HepG2 (cell line): ENCODE measurements around the gene ADSS1. TPM values are rescaled to one million over a fixed set of nuclear protein-coding genes. Genes with fewer than 3 reads are reported as not detected.

Experiments used
- AGO2 ChIP-seq: fragments of 200-400 bp; formaldehyde crosslinking; optimal IDR thresholded peaks from 2 replicates; pipeline ENCODE3; 2017; ENCODE audit warnings: mild to moderate bottlenecking, low read depth, low read length, moderate library complexity
- NFIB ChIP-seq: sonication (generic); formaldehyde crosslinking; IDR thresholded peaks from 2 replicates; pipeline ENCODE4 v1.9.0; 2021; ENCODE audit warnings: missing genetic modification reagents, mild to moderate bottlenecking, borderline replicate concordance
- NFYC ChIP-seq: IDR thresholded peaks from 2 replicates; pipeline ENCODE4 v1.6.1; 2016; ENCODE audit warnings: missing genetic modification reagents, missing compliant biosample characterization
- RBFOX2 ChIP-seq: fragments of 200-400 bp; formaldehyde crosslinking; IDR thresholded peaks from 2 replicates; pipeline ENCODE4 v1.6.1; 2017; ENCODE audit warnings: low read depth, mild to moderate bottlenecking, low read length
- ZNF570 ChIP-seq: sonication (generic); formaldehyde crosslinking; IDR thresholded peaks from 2 replicates; pipeline ENCODE4 v1.4.0; 2020; ENCODE audit warnings: mild to moderate bottlenecking, missing genetic modification reagents, borderline replicate concordance
- polyA plus RNA-seq, 8 experiments: library from polyadenylated mRNA; depleted of rRNA in 3 of 8; stranded (reverse) in 7 of 8; unstranded in 1 of 8; fragments of >200 nt; fragmentation: Illumina TruSeq in 4 of 8; extraction: Trizol in 4 of 8; gene quantifications; 2 replicates each; pipeline versions ENCODE4 v1.2.1 to v1.2.3, GENCODE V29; 2011 to 2016; ENCODE audit warnings: low read depth in 4 of 8, missing spikeins in 1 of 8, mixed read lengths in 1 of 8; ENCODE audit not compliant: insufficient read depth in 1 of 8
- total RNA-seq, 5 experiments: library from RNA; depleted of rRNA; stranded (reverse); fragments of >200 nt; fragmentation: Illumina TruSeq; extraction: Trizol; gene quantifications; 2 replicates each; pipeline ENCODE4 v1.2.3, GENCODE V29; 2016; ENCODE audit warnings: low read depth in 1 of 5
- TF ChIP-seq, protein P1 (sequence below): sonication (generic); formaldehyde crosslinking; IDR thresholded peaks from 2 replicates; pipeline ENCODE4 v1.5.1; 2020; ENCODE audit warnings: mild to moderate bottlenecking, missing genetic modification reagents, moderate library complexity
- TF ChIP-seq, protein P2 (sequence below): sonication (generic); formaldehyde crosslinking; IDR thresholded peaks from 2 replicates; pipeline ENCODE4 v1.4.0; 2020; ENCODE audit warnings: missing genetic modification reagents, borderline replicate concordance

ADSS1 gene
- total and polyA plus RNA-seq, 2 of the 13 experiments (the other 11 are each of a cell fraction or from before 2014, with no cell fraction given) = 1.0 to 36.7 TPM

DNA sequence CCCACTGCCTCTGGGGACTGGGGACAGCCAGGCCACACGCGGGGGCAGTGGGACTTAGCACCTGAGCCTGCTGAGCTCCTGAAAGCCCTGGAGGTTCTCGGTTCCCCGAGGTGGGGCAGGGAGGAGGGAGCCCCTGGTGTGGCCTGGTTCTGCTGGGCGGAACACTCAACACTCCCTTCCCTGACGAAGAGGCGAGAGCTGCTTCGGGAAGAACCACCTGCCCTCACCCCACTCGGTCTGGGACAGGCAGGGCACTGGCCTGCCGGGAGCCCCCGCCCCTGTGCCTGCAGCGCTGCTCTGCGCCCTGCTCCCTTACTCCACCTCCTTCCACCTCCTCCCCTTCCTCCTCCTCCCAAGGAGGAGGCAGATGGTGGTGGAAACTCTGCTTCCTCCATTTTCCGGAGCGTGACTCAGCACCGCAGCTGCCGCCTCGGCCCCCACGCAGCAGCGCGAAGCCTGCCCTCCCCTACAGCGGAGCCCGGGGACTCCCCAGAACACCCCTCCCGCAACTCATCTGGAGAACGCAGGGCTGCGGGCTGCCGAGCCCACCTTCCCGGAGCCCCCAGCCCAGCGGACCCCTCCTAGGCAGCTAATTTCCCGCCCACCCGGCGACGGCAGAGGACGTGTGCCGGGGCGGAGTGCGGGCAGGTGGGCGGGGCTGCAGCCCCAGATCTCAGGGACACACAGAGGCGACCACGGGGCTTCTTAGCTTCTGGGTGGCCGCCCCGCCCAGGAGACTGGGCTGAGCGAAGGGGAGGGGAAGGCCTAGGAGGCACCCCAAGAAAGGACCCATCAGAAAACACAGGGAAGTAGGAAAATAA lies 46.3 kb upstream of the ADSS1 start (continued):
- TF ChIP-seq, protein P1, sequence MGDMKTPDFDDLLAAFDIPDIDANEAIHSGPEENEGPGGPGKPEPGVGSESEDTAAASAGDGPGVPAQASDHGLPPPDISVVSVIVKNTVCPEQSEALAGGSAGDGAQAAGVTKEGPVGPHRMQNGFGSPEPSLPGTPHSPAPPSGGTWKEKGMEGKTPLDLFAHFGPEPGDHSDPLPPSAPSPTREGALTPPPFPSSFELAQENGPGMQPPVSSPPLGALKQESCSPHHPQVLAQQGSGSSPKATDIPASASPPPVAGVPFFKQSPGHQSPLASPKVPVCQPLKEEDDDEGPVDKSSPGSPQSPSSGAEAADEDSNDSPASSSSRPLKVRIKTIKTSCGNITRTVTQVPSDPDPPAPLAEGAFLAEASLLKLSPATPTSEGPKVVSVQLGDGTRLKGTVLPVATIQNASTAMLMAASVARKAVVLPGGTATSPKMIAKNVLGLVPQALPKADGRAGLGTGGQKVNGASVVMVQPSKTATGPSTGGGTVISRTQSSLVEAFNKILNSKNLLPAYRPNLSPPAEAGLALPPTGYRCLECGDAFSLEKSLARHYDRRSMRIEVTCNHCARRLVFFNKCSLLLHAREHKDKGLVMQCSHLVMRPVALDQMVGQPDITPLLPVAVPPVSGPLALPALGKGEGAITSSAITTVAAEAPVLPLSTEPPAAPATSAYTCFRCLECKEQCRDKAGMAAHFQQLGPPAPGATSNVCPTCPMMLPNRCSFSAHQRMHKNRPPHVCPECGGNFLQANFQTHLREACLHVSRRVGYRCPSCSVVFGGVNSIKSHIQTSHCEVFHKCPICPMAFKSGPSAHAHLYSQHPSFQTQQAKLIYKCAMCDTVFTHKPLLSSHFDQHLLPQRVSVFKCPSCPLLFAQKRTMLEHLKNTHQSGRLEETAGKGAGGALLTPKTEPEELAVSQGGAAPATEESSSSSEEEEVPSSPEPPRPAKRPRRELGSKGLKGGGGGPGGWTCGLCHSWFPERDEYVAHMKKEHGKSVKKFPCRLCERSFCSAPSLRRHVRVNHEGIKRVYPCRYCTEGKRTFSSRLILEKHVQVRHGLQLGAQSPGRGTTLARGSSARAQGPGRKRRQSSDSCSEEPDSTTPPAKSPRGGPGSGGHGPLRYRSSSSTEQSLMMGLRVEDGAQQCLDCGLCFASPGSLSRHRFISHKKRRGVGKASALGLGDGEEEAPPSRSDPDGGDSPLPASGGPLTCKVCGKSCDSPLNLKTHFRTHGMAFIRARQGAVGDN (CRISPR knock-in tag) = peak; percentile 14
- TF ChIP-seq ZNF570 (CRISPR knock-in tag) (no peak), RBFOX2 (peak; percentile 65; the same call in 1 of the 2 replicates), NFIB (CRISPR knock-in tag) (no peak), NFYC (CRISPR knock-in tag) (no peak), AGO2 (peak; percentile 50)
- TF ChIP-seq, protein P2, sequence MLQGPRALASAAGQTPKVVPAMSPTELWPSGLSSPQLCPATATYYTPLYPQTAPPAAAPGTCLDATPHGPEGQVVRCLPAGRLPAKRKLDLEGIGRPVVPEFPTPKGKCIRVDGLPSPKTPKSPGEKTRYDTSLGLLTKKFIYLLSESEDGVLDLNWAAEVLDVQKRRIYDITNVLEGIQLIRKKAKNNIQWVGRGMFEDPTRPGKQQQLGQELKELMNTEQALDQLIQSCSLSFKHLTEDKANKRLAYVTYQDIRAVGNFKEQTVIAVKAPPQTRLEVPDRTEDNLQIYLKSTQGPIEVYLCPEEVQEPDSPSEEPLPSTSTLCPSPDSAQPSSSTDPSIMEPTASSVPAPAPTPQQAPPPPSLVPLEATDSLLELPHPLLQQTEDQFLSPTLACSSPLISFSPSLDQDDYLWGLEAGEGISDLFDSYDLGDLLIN (CRISPR knock-in tag) = no peak
